Measurements from ENCODE around the gene YWHAE. TPM values are rescaled to one million over a fixed set of nuclear protein-coding genes. Genes with fewer than 3 reads are reported as not detected.

YWHAE gene
- total and polyA plus RNA-seq, 10 of the 15 experiments (the other 5 are each of a cell fraction or from before 2014, with no cell fraction given): 189 to 651 (median 469) TPM

GRCh38 chr17:1440921-1441320 is 40.9 kb upstream of the YWHAE start:
- no peak for DNase-seq (ENCODE audit: low read depth, low spot score)
- WGBS (ENCODE audit: insufficient coverage, insufficient replicate concordance, low lambda C conversion rate, missing lambda C conversion rate): 97% methylated on average over 8 of the region's 8 CpGs
- no peak for ATAC-seq
- H3K27me3 ChIP-seq (replicated peaks in 1 of 2; ENCODE audit: control insufficient read depth in 2 of 2, insufficient read depth in 2 of 2, low read length in 1 of 2): no peaks in the 10 kb centered on the region
- H3K4me1 ChIP-seq (ENCODE audit: control insufficient read depth, insufficient read depth, low read length): no peaks in the 10 kb centered on the region
- no peak overlapping the region for H3K27ac ChIP-seq (ENCODE audit: control insufficient read depth, insufficient read depth)
- H4K20me1 ChIP-seq (ENCODE audit: control insufficient read depth, insufficient read depth): no peaks in the 10 kb centered on the region; the same call in 1 of the 2 replicates
- H3K4me3 ChIP-seq: no peak overlapping the region
- ChIA-PET RAD21 (ENCODE audit: unreplicated experiment) (no interaction called here), POLR2A (no interaction called here), SMC1A (ENCODE audit: uncharacterized antibody, unreplicated experiment) (interaction anchor here (0.5 to 1.8 kb wide), 5 partner anchors 44 to 777 kb away, joined by 3 read pairs; no protein-coding TSS in a partner anchor), CTCF (interaction anchor here (1.1 to 1.6 kb wide), 3 partner anchors 9 to 75 kb away, joined by 3 to 5 read pairs (median 4); no protein-coding TSS in a partner anchor)
- no peak overlapping the region for H2AFZ ChIP-seq (ENCODE audit: control insufficient read depth, low read depth, low read length)
- FAIRE-seq: no peak
- H3K9ac ChIP-seq (ENCODE audit: control insufficient read depth, insufficient read depth, low read length): no peak overlapping the region
- no peaks in the 10 kb centered on the region for H3K9me3 ChIP-seq (replicated peaks; ENCODE audit: control insufficient read depth, insufficient read depth, low read length)
- peaks cover 3 to 7% of the 10 kb centered on the region in 2 experiments; a peak in 3 of 4 replicates for H3K36me3 ChIP-seq (ENCODE audit: control insufficient read depth in 2 of 2, insufficient read depth in 2 of 2, low read length in 1 of 2)
- TF ChIP-seq JUND (IDR thresholded peaks at IDR 0.05; ENCODE audit: low read depth, low read length): no peak
- no peak for TF ChIP-seq SIX5 (IDR thresholded peaks at IDR 0.05; ENCODE audit: low read depth, low read length, severe bottlenecking)
- no TSS peak for BruUV-seq (replicated peaks)
- H3K4me2 ChIP-seq (ENCODE audit: control insufficient read depth, insufficient read depth): no peak overlapping the region
- in situ Hi-C loops (cut with MboI) (no loop called here), intact Hi-C loops (cut with micrococcal nuclease; ENCODE audit: unreplicated experiment) (no loop called here)
- H3K79me2 ChIP-seq (ENCODE audit: control insufficient read depth, insufficient read depth, low read length): peaks cover 40% of the 10 kb centered on the region

- ATAC-seq: no peak
- POLR2A ChIA-PET: no interaction called here
- in situ Hi-C loops (cut with MboI): no loop called here
- TF ChIP-seq NR2C1 (IDR thresholded peaks at IDR 0.05) (no peak), CEBPZ (IDR thresholded peaks at IDR 0.05; ENCODE audit: low read depth, low read length) (no peak), CBX3 (IDR thresholded peaks at IDR 0.05; ENCODE audit: borderline replicate concordance, low read depth) (no peak), CUX1 (IDR thresholded peaks at IDR 0.05; ENCODE audit: insufficient replicate concordance, low read depth, low read length) (no peak)
Observed at GRCh38 chr17:1438593-1439083, 38.6 kb upstream of the YWHAE start.

More at GRCh38 chr17:1438593-1439083, 38.6 kb upstream of the YWHAE start:
- H3K9ac ChIP-seq (ENCODE audit: control insufficient read depth, insufficient read depth, low read length): no peak overlapping the region
- intact Hi-C loops (cut with micrococcal nuclease; ENCODE audit: unreplicated experiment): no loop called here
- no peaks in the 10 kb centered on the region for H3K9me3 ChIP-seq (replicated peaks; ENCODE audit: control insufficient read depth, insufficient read depth, low read length)
- DNase-seq (ENCODE audit: low read depth, low spot score) (no peak), FAIRE-seq (no peak)
- BruUV-seq (replicated peaks): no TSS peak
- ChIA-PET CTCF (interaction anchor here (1.4 kb wide), 1 partner anchor 73 kb away, joined by 7 read pairs; no protein-coding TSS in a partner anchor), SMC1A (ENCODE audit: uncharacterized antibody, unreplicated experiment) (interaction anchor here (1.4 kb wide), 1 partner anchor 73 kb away, joined by 4 read pairs; no protein-coding TSS in a partner anchor), RAD21 (ENCODE audit: unreplicated experiment) (no interaction called here)
- H3K36me3 ChIP-seq (ENCODE audit: control insufficient read depth in 2 of 2, insufficient read depth in 2 of 2, low read length in 1 of 2): peaks cover 9 to 18% of the 10 kb centered on the region in 2 experiments
- H3K79me2 ChIP-seq (ENCODE audit: control insufficient read depth, insufficient read depth, low read length): peaks cover 33% of the 10 kb centered on the region
- no peak overlapping the region for H3K4me3 ChIP-seq
- no peaks in the 10 kb centered on the region for H4K20me1 ChIP-seq (ENCODE audit: control insufficient read depth, insufficient read depth)
- H3K4me2 ChIP-seq (ENCODE audit: control insufficient read depth, insufficient read depth): no peak overlapping the region
- no peaks in the 10 kb centered on the region for H3K4me1 ChIP-seq (ENCODE audit: control insufficient read depth, insufficient read depth, low read length)
- WGBS (ENCODE audit: insufficient coverage, insufficient replicate concordance, low lambda C conversion rate, missing lambda C conversion rate): 85% methylated on average over 11 of the region's 11 CpGs
- H3K27me3 ChIP-seq (replicated peaks in 1 of 2; ENCODE audit: control insufficient read depth in 2 of 2, insufficient read depth in 2 of 2, low read length in 1 of 2): no peaks in the 10 kb centered on the region
- H2AFZ ChIP-seq (ENCODE audit: control insufficient read depth, low read depth, low read length): no peak overlapping the region
- H3K27ac ChIP-seq (ENCODE audit: control insufficient read depth, insufficient read depth): no peak overlapping the region

All from GM12878 (cell line).